Osteocyte (in vitro differentiated cells): ENCODE measurements around the gene SPINT2. TPM values are rescaled to one million over a fixed set of nuclear protein-coding genes. Genes with fewer than 3 reads are reported as not detected.
"Not testable (repeated sequence)": the region's sequence is repeated elsewhere in the genome, so short reads cannot be mapped to it uniquely, and the experiment has no call there.

Experiments used
- DNase-seq: peaks from one replicate; pipeline ENCODE4 v3.0.0; 2021; ENCODE audit warnings: mixed read lengths; ENCODE audit not compliant: unreplicated experiment; ENCODE audit errors: extremely low spot score
- H3K27ac Mint-ChIP-seq: one replicate; pipeline ENCODE4 v1.8.0; 2021; ENCODE audit warnings: mild to moderate bottlenecking, mixed read lengths; ENCODE audit not compliant: unreplicated experiment
- H3K27me3 Mint-ChIP-seq: one replicate; pipeline ENCODE4 v1.8.0; 2021; ENCODE audit warnings: mixed read lengths; ENCODE audit not compliant: unreplicated experiment
- H3K36me3 Mint-ChIP-seq: one replicate; pipeline ENCODE4 v1.8.0; 2021; ENCODE audit warnings: mixed read lengths; ENCODE audit not compliant: unreplicated experiment
- H3K4me1 Mint-ChIP-seq: one replicate; pipeline ENCODE4 v1.8.0; 2021; ENCODE audit warnings: mixed read lengths; ENCODE audit not compliant: unreplicated experiment
- H3K4me3 Mint-ChIP-seq: one replicate; pipeline ENCODE4 v1.8.0; 2021; ENCODE audit warnings: mild to moderate bottlenecking, moderate library complexity, mixed read lengths; ENCODE audit not compliant: unreplicated experiment
- H3K9me3 Mint-ChIP-seq: one replicate; pipeline ENCODE4 v1.8.0; 2021; ENCODE audit warnings: mixed read lengths; ENCODE audit not compliant: unreplicated experiment
- CTCF ChIP-seq: fragments of 200-600 bp; sonication (generic); IDR thresholded peaks from 2 replicates; pipeline ENCODE4 v1.5.0; 2021; ENCODE audit warnings: antibody characterized with exemption, mild to moderate bottlenecking, moderate library complexity
- total RNA-seq: library from RNA; stranded (reverse); gene quantifications from 2 replicates; pipeline ENCODE4 v1.2.1, GENCODE V29; 2021

Gene SPINT2
- total RNA-seq, 1 donor from 2014 or later = 30.4 TPM

GRCh38 chr19:38221919-38222830 lies 42.2 kb upstream of the SPINT2 start:
- no peak overlapping the region for H3K4me3 Mint-ChIP-seq
- no peaks in the 10 kb centered on the region for H3K27me3 Mint-ChIP-seq
- H3K36me3 Mint-ChIP-seq = no peaks in the 10 kb centered on the region
- no peak overlapping the region for H3K27ac Mint-ChIP-seq
- DNase-seq = no peak
- H3K9me3 Mint-ChIP-seq = no peaks in the 10 kb centered on the region
- TF ChIP-seq CTCF = no peak
- H3K4me1 Mint-ChIP-seq = peaks cover 13% of the 10 kb centered on the region

GRCh38 chr19:38223119-38223523 lies 41.3 kb upstream of the SPINT2 start:
- no peak for DNase-seq
- H3K4me3 Mint-ChIP-seq = peak overlapping the region; percentile 82
- H3K27me3 Mint-ChIP-seq = no peaks in the 10 kb centered on the region
- no peaks in the 10 kb centered on the region for H3K36me3 Mint-ChIP-seq
- no peak for TF ChIP-seq CTCF
- H3K4me1 Mint-ChIP-seq = peaks cover 19% of the 10 kb centered on the region
- H3K9me3 Mint-ChIP-seq = no peaks in the 10 kb centered on the region
- no peak overlapping the region for H3K27ac Mint-ChIP-seq

- H3K4me1 Mint-ChIP-seq = peaks cover 20% of the 10 kb centered on the region
- H3K36me3 Mint-ChIP-seq = no peaks in the 10 kb centered on the region
- peak overlapping the region; percentile 82 for H3K4me3 Mint-ChIP-seq
- H3K27ac Mint-ChIP-seq = no peak overlapping the region
- no peaks in the 10 kb centered on the region for H3K27me3 Mint-ChIP-seq
- no peaks in the 10 kb centered on the region for H3K9me3 Mint-ChIP-seq
- TF ChIP-seq CTCF = no peak
- no peak for DNase-seq
Measured at GRCh38 chr19:38223617-38224013, 40.8 kb upstream of the SPINT2 start.

- Mint-ChIP-seq H3K9me3 (no peaks in the 10 kb centered on the region), H3K27ac (no peak within 1 kb of the TSS), H3K4me1 (peaks cover 25% of the 10 kb centered on the region), H3K4me3 (peak within 1 kb of the TSS; percentile 82), H3K27me3 (no peaks in the 10 kb centered on the region), H3K36me3 (no peaks in the 10 kb centered on the region)
- no peak for TF ChIP-seq CTCF
- DNase-seq = peak; percentile 89
Measured at GRCh38 chr19:38224014-38224862, 40.1 kb upstream of the SPINT2 start, which contains the start of gene DPF1. Gene DPF1 (minus strand): TSS chr19:38224222. CDS start chr19:38224142, 80 bp downstream.

GRCh38 chr19:38224863-38225218 lies 39.5 kb upstream of the SPINT2 start:
- not testable (repeated sequence) for H3K36me3 Mint-ChIP-seq, DNase-seq, H3K27ac Mint-ChIP-seq, H3K9me3 Mint-ChIP-seq, H3K27me3 Mint-ChIP-seq
- Mint-ChIP-seq H3K4me3 (peak overlapping the region; percentile 63), H3K4me1 (peaks cover 25% of the 10 kb centered on the region)
